MM.1S (cell line): Measurements from ENCODE around the gene DEPP1.
A peak's percentile ranks its signal among the peaks of the same experiment; 100 is the strongest.

Experiments used
- DNase-seq: peaks from one replicate; pipeline ENCODE4 v3.0.0-alpha.2; 2015
- H2AFZ ChIP-seq: fragments of 300-600 bp; sonication (generic); 2 replicates; pipeline ENCODE4 v1.6.0; 2016; ENCODE audit warnings: antibody characterized with exemption, low read length
- H3F3A ChIP-seq: fragments of 300-600 bp; sonication (generic); 2 replicates; pipeline ENCODE4 v1.6.1; 2016; ENCODE audit warnings: mild to moderate bottlenecking, antibody characterized with exemption, low read length, moderate library complexity, mixed read lengths; ENCODE audit not compliant: insufficient read depth
- H3K27ac ChIP-seq: fragments of 300-600 bp; sonication (generic); 2 replicates; pipeline ENCODE4 v1.5.1; 2016; ENCODE audit warnings: mild to moderate bottlenecking, low read length
- H3K27me3 ChIP-seq: fragments of 300-600 bp; sonication (generic); replicated peaks from 2 replicates; pipeline ENCODE4 v1.6.0; 2016; ENCODE audit warnings: low read length; ENCODE audit not compliant: insufficient read depth
- H3K36me3 ChIP-seq: fragments of 300-600 bp; sonication (generic); replicated peaks from 2 replicates; pipeline ENCODE4 v1.6.1; 2016; ENCODE audit warnings: mild to moderate bottlenecking, low read length, mixed read lengths; ENCODE audit not compliant: insufficient read depth
- H3K4me1 ChIP-seq: fragments of 300-600 bp; sonication (generic); 2 replicates; pipeline ENCODE4 v1.6.1; 2016; ENCODE audit warnings: low read length, mixed read lengths
- H3K4me2 ChIP-seq: fragments of 300-600 bp; sonication (generic); 2 replicates; pipeline ENCODE4 v1.6.0; 2016; ENCODE audit warnings: low read depth, low read length
- H3K4me3 ChIP-seq: fragments of 300-600 bp; sonication (generic); 2 replicates; pipeline ENCODE4 v1.5.1; 2016; ENCODE audit warnings: low read length, mixed read lengths
- H3K79me2 ChIP-seq: fragments of 300-600 bp; sonication (generic); 2 replicates; pipeline ENCODE4 v1.6.1; 2016; ENCODE audit warnings: mixed run types, low read length, mixed read lengths
- H3K9ac ChIP-seq: fragments of 300-600 bp; sonication (generic); 2 replicates; pipeline ENCODE4 v1.6.1; 2016; ENCODE audit warnings: low read length, mixed read lengths
- H3K9me2 ChIP-seq: fragments of 300-600 bp; sonication (generic); replicated peaks from 2 replicates; pipeline ENCODE4 v1.6.1; 2016; ENCODE audit warnings: mild to moderate bottlenecking, low read length, mixed read lengths; ENCODE audit not compliant: insufficient read depth
- H3K9me3 ChIP-seq: fragments of 300-600 bp; sonication (generic); replicated peaks from 2 replicates; pipeline ENCODE4 v1.6.1; 2016; ENCODE audit warnings: mild to moderate bottlenecking, low read length, mixed read lengths; ENCODE audit not compliant: insufficient read depth
- H4K20me1 ChIP-seq: fragments of 300-600 bp; sonication (generic); 2 replicates; pipeline ENCODE4 v1.6.1; 2016; ENCODE audit warnings: mild to moderate bottlenecking, low read length, moderate library complexity, mixed read lengths; ENCODE audit not compliant: insufficient read depth
- CTCF ChIP-seq: fragments of 300-600 bp; sonication (generic); IDR thresholded peaks from 2 replicates; pipeline ENCODE4 v1.5.1; 2016; ENCODE audit warnings: antibody characterized with exemption, low read length, mixed read lengths
- EZH2 ChIP-seq: fragments of 300-600 bp; sonication (generic); optimal IDR thresholded peaks from 2 replicates; pipeline ENCODE3; 2017; ENCODE audit warnings: low read depth, mild to moderate bottlenecking, antibody characterized with exemption, low read length, mixed read lengths
- EZH2phosphoT487 ChIP-seq: fragments of 300-600 bp; sonication (generic); IDR thresholded peaks from 2 replicates; pipeline ENCODE4 v1.6.1; 2018; ENCODE audit warnings: antibody characterized with exemption, low read length

DEPP1 gene

GRCh38 chr10:44965104-44965503 is 13.5 kb downstream of the DEPP1 start:
- no peaks in the 10 kb centered on the region for H3K27me3 ChIP-seq
- peaks cover 52% of the 10 kb centered on the region for H3F3A ChIP-seq
- H3K4me1 ChIP-seq, result peaks cover 62% of the 10 kb centered on the region
- H3K9me2 ChIP-seq, result no peaks in the 10 kb centered on the region
- no peak overlapping the region for H2AFZ ChIP-seq
- peaks cover 95% of the 10 kb centered on the region for H3K79me2 ChIP-seq
- no peak for TF ChIP-seq EZH2phosphoT487
- no peak overlapping the region for H3K9ac ChIP-seq
- H3K27ac ChIP-seq, result peak overlapping the region; percentile 87; the same call in 1 of the 2 replicates
- peaks cover 5% of the 10 kb centered on the region; the same call in 1 of the 2 replicates for H3K36me3 ChIP-seq
- H3K4me3 ChIP-seq, result no peak overlapping the region
- DNase-seq, result no peak
- H4K20me1 ChIP-seq, result no peaks in the 10 kb centered on the region
- H3K4me2 ChIP-seq, result peak overlapping the region; percentile 97; the same call in 1 of the 2 replicates
- H3K9me3 ChIP-seq, result no peaks in the 10 kb centered on the region

DNA sequence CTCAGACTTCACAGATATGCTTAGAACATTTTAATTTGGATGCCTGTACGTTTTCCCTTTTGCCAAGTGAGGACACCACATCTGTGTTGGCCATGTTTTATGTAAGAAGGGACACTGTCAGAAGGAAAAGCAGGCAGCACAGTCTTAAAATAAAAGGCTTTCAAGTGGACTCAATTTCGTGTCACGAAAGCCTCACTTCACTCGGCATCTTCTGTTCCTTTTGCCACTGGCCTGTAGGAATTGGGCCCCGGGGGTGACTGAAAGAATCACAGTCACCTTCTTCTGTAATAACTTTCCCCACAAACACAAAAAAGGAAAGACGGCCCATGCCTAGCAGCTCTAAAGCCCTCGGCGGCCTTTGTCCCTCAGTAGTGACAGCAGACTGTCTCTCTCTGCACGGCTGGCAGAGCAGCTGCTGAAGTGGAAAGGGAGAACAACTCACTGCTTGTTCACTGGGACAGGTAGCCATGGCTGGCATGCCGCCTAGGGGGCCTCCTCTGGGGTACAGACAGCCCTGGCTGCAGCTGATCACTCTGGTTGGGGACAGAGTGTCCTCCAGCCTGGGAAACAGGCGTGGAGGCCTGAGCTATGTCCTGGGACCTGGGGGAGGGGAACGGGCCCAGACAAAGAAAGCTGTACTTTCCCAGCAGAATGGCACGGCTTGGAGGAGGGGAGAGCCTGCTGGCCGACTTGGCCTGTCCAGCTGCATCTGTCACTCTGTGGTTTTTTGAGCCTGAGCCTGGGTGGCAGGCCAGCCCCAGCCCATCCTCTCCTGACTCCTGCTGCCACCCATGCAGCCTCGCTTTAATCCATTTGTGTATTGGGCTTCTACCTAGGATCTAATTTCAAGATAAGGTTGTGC is 14.6 kb downstream of the DEPP1 start:
- Histone ChIP-seq H2AFZ (peak overlapping the region; percentile 50), H3F3A (peaks cover 59% of the 10 kb centered on the region), H3K9ac (peak overlapping the region; percentile 71), H3K4me1 (peaks cover 62% of the 10 kb centered on the region), H3K4me3 (peak overlapping the region; percentile 56), H3K36me3 (no peaks in the 10 kb centered on the region), H3K27ac (peak overlapping the region; percentile 87), H3K9me3 (no peaks in the 10 kb centered on the region), H3K79me2 (peaks cover 91% of the 10 kb centered on the region), H4K20me1 (no peaks in the 10 kb centered on the region), H3K27me3 (no peaks in the 10 kb centered on the region), H3K4me2 (peak overlapping the region; percentile 97), H3K9me2 (no peaks in the 10 kb centered on the region)
- DNase-seq, result peak; percentile 69
- TF ChIP-seq EZH2phosphoT487 (no peak), CTCF (no peak), EZH2 (no peak)

DNA sequence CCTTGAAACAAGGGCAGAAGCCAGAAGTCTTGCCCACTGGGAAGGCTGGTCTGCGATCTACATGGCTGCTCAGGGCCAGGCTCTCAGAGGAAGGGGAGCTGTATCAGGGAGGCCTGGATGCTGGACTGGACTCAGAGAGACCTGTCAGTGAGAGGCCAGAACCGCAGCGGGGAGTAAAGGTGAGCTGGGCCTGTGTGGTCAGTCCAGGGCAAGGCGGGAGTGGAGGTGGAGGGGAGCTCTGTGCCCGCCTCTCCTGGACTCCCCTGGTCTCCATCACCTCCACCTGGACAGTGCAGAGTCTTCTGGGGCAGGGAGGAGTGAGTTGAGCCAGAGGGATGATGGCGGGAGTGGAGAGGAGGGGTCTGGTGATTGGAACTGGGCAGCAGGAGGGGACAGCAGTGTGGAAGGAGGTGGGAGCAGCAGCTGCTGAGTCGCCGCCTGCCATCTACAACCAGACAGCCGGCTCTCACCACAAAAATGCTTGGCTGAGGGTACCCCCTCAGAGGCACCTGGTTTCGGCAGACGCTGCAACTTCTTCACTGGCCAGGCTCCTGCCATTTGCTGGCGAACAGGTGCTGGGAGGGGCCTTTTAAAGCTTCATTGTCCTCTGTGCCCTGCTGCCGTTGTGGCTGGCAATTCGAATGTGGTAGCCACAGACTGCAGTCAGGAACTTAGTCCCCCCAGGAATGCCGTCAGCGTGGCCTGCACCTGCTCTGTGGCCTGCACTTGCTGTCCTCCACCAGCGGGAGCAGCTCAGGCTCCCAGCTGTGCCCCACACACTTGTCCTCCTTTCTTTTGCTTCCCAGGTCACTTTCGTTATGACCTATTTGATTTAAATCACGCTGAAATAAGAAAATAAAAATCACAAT is 15.5 kb downstream of the DEPP1 start:
- Histone ChIP-seq H3K27ac (peak overlapping the region; percentile 87), H4K20me1 (no peaks in the 10 kb centered on the region), H3K79me2 (peaks cover 91% of the 10 kb centered on the region), H3K27me3 (no peaks in the 10 kb centered on the region), H3K9ac (peak overlapping the region; percentile 86), H2AFZ (no peak overlapping the region), H3K9me2 (no peaks in the 10 kb centered on the region), H3F3A (peaks cover 61% of the 10 kb centered on the region), H3K4me3 (peak overlapping the region; percentile 93), H3K9me3 (no peaks in the 10 kb centered on the region), H3K36me3 (no peaks in the 10 kb centered on the region), H3K4me2 (peak overlapping the region; percentile 97), H3K4me1 (peaks cover 67% of the 10 kb centered on the region)
- TF ChIP-seq EZH2phosphoT487 (no peak), CTCF (peak; percentile 57)
- DNase-seq, result peak; percentile 97
